Peyer's patch (tissue), 4 donors: ENCODE data around the gene KCNMB3.
"Not testable (repeated sequence)": the region's sequence is repeated elsewhere in the genome, so short reads cannot be mapped to it uniquely, and the experiment has no call there.

Source experiments
- CTCF ChIP-seq, 6 experiments: fragments of 450-650 bp in 4 of 6; fragments of 200-600 bp in 2 of 6; sonication (generic) in 1 of 6; IDR thresholded peaks; one replicate each; pipeline ENCODE4 v1.5.1; 2017 to 2019; ENCODE audit warnings: antibody characterized with exemption in 6 of 6, mild to moderate bottlenecking in 3 of 6, moderate library complexity in 1 of 6
- POLR2A ChIP-seq, 2 donors: fragments of 450-650 bp; IDR thresholded peaks; one replicate each; pipeline ENCODE4 v1.5.1; 2017; ENCODE audit warnings: antibody characterized with exemption in 2 of 2, mild to moderate bottlenecking in 2 of 2, moderate library complexity in 2 of 2

DNA sequence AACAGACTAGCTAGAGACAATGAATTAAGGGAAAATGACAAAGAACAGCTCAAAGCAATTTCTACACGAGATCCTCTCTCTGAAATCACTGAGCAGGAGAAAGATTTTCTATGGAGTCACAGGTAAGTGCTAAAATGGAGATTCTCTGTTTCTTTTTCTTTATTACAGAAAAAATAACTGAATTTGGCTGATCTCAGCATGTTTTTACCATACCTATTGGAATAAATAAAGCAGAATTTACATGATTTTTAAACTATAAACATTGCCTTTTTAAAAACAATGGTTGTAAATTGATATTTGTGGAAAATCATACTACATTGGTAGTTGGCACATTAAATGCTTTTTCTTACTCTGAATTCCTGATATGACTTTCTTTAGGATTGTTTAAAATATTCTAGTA lies 32.7 kb downstream of the KCNMB3 start:
- not testable (repeated sequence) for TF ChIP-seq CTCF, POLR2A (IDR thresholded peaks at IDR 0.05)
